ENCODE measurements around the gene ARHGAP26.

The ARHGAP26 gene

GRCh38 chr5:142805339-142805738 is 35.2 kb downstream of the ARHGAP26 start:
- no peaks in the 10 kb centered on the region for H3K36me3 Mint-ChIP-seq
- H3K9me3 Mint-ChIP-seq: no peaks in the 10 kb centered on the region
- H3K4me1 Mint-ChIP-seq: peaks cover 31% of the 10 kb centered on the region
- no peaks in the 10 kb centered on the region for H3K27me3 Mint-ChIP-seq
- ATAC-seq (ENCODE audit: low read depth): no peak
- H3K27ac Mint-ChIP-seq: no peak overlapping the region
- DNase-seq (ENCODE audit: low spot score in 2 of 2): no peak
- no peak overlapping the region for H3K4me3 Mint-ChIP-seq

- peaks cover 23% of the 10 kb centered on the region for H3K4me1 Mint-ChIP-seq
- no peaks in the 10 kb centered on the region for H3K36me3 Mint-ChIP-seq
- peak overlapping the region; percentile 47 for H3K27ac Mint-ChIP-seq
- H3K9me3 Mint-ChIP-seq: no peaks in the 10 kb centered on the region
- ATAC-seq (ENCODE audit: low read depth): no peak
- H3K4me3 Mint-ChIP-seq: no peak overlapping the region
- no peaks in the 10 kb centered on the region for H3K27me3 Mint-ChIP-seq
- DNase-seq (ENCODE audit: low spot score in 2 of 2): no peak
These were observed 36.7 kb downstream of the ARHGAP26 start for GRCh38 chr5:142806841-142807267.

GRCh38 chr5:142807372-142807911 is 37.3 kb downstream of the ARHGAP26 start:
- peak overlapping the region; percentile 62 for H3K4me3 Mint-ChIP-seq
- ATAC-seq (ENCODE audit: low read depth) (peak; percentile 82), DNase-seq (ENCODE audit: low spot score in 2 of 2) (peak in 1 of 2 donors; percentile 16)
- H3K4me1 Mint-ChIP-seq: peaks cover 25% of the 10 kb centered on the region
- H3K27ac Mint-ChIP-seq: no peak overlapping the region
- H3K9me3 Mint-ChIP-seq: no peaks in the 10 kb centered on the region
- no peaks in the 10 kb centered on the region for H3K27me3 Mint-ChIP-seq
- H3K36me3 Mint-ChIP-seq: no peaks in the 10 kb centered on the region

GRCh38 chr5:142808878-142809598 is 38.9 kb downstream of the ARHGAP26 start:
- no peak overlapping the region for H3K27ac Mint-ChIP-seq
- H3K36me3 Mint-ChIP-seq: no peaks in the 10 kb centered on the region
- H3K27me3 Mint-ChIP-seq: no peaks in the 10 kb centered on the region
- no peak for ATAC-seq (ENCODE audit: low read depth)
- no peak overlapping the region for H3K4me3 Mint-ChIP-seq
- no peaks in the 10 kb centered on the region for H3K9me3 Mint-ChIP-seq
- DNase-seq (ENCODE audit: low spot score in 2 of 2): no peak
- H3K4me1 Mint-ChIP-seq: peaks cover 27% of the 10 kb centered on the region

GRCh38 chr5:142810081-142810480 is 39.9 kb downstream of the ARHGAP26 start:
- H3K27me3 Mint-ChIP-seq: no peaks in the 10 kb centered on the region
- peaks cover 27% of the 10 kb centered on the region for H3K4me1 Mint-ChIP-seq
- H3K9me3 Mint-ChIP-seq: no peaks in the 10 kb centered on the region
- ATAC-seq (ENCODE audit: low read depth) (no peak), DNase-seq (ENCODE audit: low spot score in 2 of 2) (no peak)
- no peaks in the 10 kb centered on the region for H3K36me3 Mint-ChIP-seq
- no peak overlapping the region for H3K4me3 Mint-ChIP-seq
- no peak overlapping the region for H3K27ac Mint-ChIP-seq

- Mint-ChIP-seq H3K4me3 (no peak overlapping the region), H3K27me3 (no peaks in the 10 kb centered on the region), H3K36me3 (peaks cover 3% of the 10 kb centered on the region), H3K27ac (no peak overlapping the region), H3K4me1 (peaks cover 29% of the 10 kb centered on the region), H3K9me3 (no peaks in the 10 kb centered on the region)
- DNase-seq (ENCODE audit: low spot score in 2 of 2) (no peak), ATAC-seq (ENCODE audit: low read depth) (no peak)
These were observed 40.6 kb downstream of the ARHGAP26 start for GRCh38 chr5:142810743-142811290.

- ATAC-seq (ENCODE audit: low read depth) (peak; percentile 41), DNase-seq (ENCODE audit: low spot score in 2 of 2) (no peak)
- no peaks in the 10 kb centered on the region for H3K9me3 Mint-ChIP-seq
- H3K4me3 Mint-ChIP-seq: no peak overlapping the region
- no peak overlapping the region for H3K27ac Mint-ChIP-seq
- peaks cover 34% of the 10 kb centered on the region for H3K4me1 Mint-ChIP-seq
- H3K27me3 Mint-ChIP-seq: peaks cover 3% of the 10 kb centered on the region
- H3K36me3 Mint-ChIP-seq: peaks cover 6% of the 10 kb centered on the region
These were observed 41.8 kb downstream of the ARHGAP26 start for GRCh38 chr5:142811866-142812557.

- Mint-ChIP-seq H3K27me3 (peaks cover 3% of the 10 kb centered on the region), H3K4me1 (peaks cover 31% of the 10 kb centered on the region), H3K36me3 (peaks cover 6% of the 10 kb centered on the region), H3K4me3 (no peak overlapping the region), H3K27ac (no peak overlapping the region), H3K9me3 (no peaks in the 10 kb centered on the region)
- DNase-seq (ENCODE audit: low spot score in 2 of 2): no peak
- no peak for ATAC-seq (ENCODE audit: low read depth)
These were observed 43.0 kb downstream of the ARHGAP26 start for GRCh38 chr5:142813220-142813619.

GRCh38 chr5:142814122-142814521 is 43.9 kb downstream of the ARHGAP26 start:
- H3K27me3 Mint-ChIP-seq: peaks cover 3% of the 10 kb centered on the region
- DNase-seq (ENCODE audit: low spot score in 2 of 2): no peak
- no peak overlapping the region for H3K4me3 Mint-ChIP-seq
- H3K36me3 Mint-ChIP-seq: peaks cover 6% of the 10 kb centered on the region
- no peaks in the 10 kb centered on the region for H3K9me3 Mint-ChIP-seq
- H3K27ac Mint-ChIP-seq: no peak overlapping the region
- H3K4me1 Mint-ChIP-seq: peaks cover 24% of the 10 kb centered on the region
- ATAC-seq (ENCODE audit: low read depth): no peak

- ATAC-seq (ENCODE audit: low read depth): no peak
- Mint-ChIP-seq H3K27ac (no peak overlapping the region), H3K4me1 (peaks cover 17% of the 10 kb centered on the region), H3K36me3 (peaks cover 6% of the 10 kb centered on the region), H3K27me3 (peaks cover 3% of the 10 kb centered on the region), H3K9me3 (no peaks in the 10 kb centered on the region), H3K4me3 (no peak overlapping the region)
- DNase-seq (ENCODE audit: low spot score in 2 of 2): no peak
These were observed 45.3 kb downstream of the ARHGAP26 start for GRCh38 chr5:142815469-142815868.

- Mint-ChIP-seq H3K4me3 (no peak overlapping the region), H3K27me3 (peaks cover 3% of the 10 kb centered on the region), H3K36me3 (peaks cover 7% of the 10 kb centered on the region), H3K4me1 (peaks cover 16% of the 10 kb centered on the region), H3K9me3 (no peaks in the 10 kb centered on the region), H3K27ac (no peak overlapping the region)
- ATAC-seq (ENCODE audit: low read depth) (no peak), DNase-seq (ENCODE audit: low spot score in 2 of 2) (no peak)
These were observed 46.6 kb downstream of the ARHGAP26 start for GRCh38 chr5:142816531-142817430.

- no peak for ATAC-seq (ENCODE audit: low read depth)
- H3K36me3 Mint-ChIP-seq: peaks cover 9% of the 10 kb centered on the region
- no peak overlapping the region for H3K4me3 Mint-ChIP-seq
- no peak overlapping the region for H3K27ac Mint-ChIP-seq
- H3K27me3 Mint-ChIP-seq: peaks cover 3% of the 10 kb centered on the region
- no peak for DNase-seq (ENCODE audit: low spot score in 2 of 2)
- no peaks in the 10 kb centered on the region for H3K9me3 Mint-ChIP-seq
- peaks cover 16% of the 10 kb centered on the region for H3K4me1 Mint-ChIP-seq
These were observed 47.8 kb downstream of the ARHGAP26 start for GRCh38 chr5:142817949-142818431.

GRCh38 chr5:142819292-142819691 is 49.1 kb downstream of the ARHGAP26 start:
- Mint-ChIP-seq H3K27me3 (peaks cover 3% of the 10 kb centered on the region), H3K27ac (no peak overlapping the region), H3K4me1 (peaks cover 19% of the 10 kb centered on the region), H3K4me3 (no peak overlapping the region), H3K9me3 (no peaks in the 10 kb centered on the region), H3K36me3 (peaks cover 9% of the 10 kb centered on the region)
- ATAC-seq (ENCODE audit: low read depth): no peak
- DNase-seq (ENCODE audit: low spot score in 2 of 2): no peak
